ENCODE measurements around the gene SPDYA.

GRCh38 chr2:28898048-28898447, 87.4 kb downstream of the SPDYA start:
- TF ChIP-seq CTCF (IDR thresholded peaks at IDR 0.05) (no peak), POLR2A (IDR thresholded peaks at IDR 0.05) (no peak)
